Keratinocyte (primary cell): ENCODE measurements around the gene CCL25.

Experiments
- EZH2 ChIP-seq: IDR thresholded peaks from one replicate; pipeline ENCODE4 v1.6.1; 2012; ENCODE audit warnings: inconsistent platforms, mild to moderate bottlenecking, low read length, moderate library complexity
- TF ChIP-seq, protein P1 (sequence below), 3 experiments: IDR thresholded peaks in 1 of 3; conservative IDR thresholded peaks in 1 of 3; optimal IDR thresholded peaks in 1 of 3; 2 replicates in 2 of 3; 3 replicates in 1 of 3; pipeline versions ENCODE3 to v1.5.1; 2011; ENCODE audit warnings: low read length in 3 of 3, mild to moderate bottlenecking in 3 of 3, moderate library complexity in 2 of 3, control low read depth in 1 of 3, inconsistent platforms in 1 of 3; ENCODE audit not compliant: insufficient read depth in 2 of 3; ENCODE audit errors: extremely low read depth in 1 of 3

DNA sequence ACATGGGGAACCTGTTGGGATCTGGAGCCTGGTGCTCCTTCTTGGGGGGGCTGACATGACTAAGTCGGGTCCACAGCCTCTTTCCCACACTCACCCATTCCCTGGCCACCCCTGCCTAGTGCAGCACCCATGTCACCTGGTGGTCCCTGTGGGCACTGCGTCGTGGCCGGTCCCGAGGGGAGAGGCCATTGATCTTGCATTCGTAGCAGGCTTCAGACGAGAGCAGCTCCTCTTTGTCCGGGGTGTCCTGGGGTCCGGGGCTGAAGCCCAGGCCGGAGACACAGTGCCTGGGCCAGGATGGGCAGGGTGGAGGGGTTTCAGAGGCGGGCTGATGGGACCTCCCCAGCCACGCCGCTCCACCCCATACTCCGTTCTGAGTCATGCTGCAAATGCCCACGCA lies 19.4 kb downstream of the CCL25 start:
- TF ChIP-seq, protein P1, sequence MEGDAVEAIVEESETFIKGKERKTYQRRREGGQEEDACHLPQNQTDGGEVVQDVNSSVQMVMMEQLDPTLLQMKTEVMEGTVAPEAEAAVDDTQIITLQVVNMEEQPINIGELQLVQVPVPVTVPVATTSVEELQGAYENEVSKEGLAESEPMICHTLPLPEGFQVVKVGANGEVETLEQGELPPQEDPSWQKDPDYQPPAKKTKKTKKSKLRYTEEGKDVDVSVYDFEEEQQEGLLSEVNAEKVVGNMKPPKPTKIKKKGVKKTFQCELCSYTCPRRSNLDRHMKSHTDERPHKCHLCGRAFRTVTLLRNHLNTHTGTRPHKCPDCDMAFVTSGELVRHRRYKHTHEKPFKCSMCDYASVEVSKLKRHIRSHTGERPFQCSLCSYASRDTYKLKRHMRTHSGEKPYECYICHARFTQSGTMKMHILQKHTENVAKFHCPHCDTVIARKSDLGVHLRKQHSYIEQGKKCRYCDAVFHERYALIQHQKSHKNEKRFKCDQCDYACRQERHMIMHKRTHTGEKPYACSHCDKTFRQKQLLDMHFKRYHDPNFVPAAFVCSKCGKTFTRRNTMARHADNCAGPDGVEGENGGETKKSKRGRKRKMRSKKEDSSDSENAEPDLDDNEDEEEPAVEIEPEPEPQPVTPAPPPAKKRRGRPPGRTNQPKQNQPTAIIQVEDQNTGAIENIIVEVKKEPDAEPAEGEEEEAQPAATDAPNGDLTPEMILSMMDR (optimal IDR thresholded peaks at IDR 0.05 in 1 of 3, IDR thresholded peaks at IDR 0.05 in 1 of 3, conservative IDR thresholded peaks at IDR 0.05 in 1 of 3; ENCODE audit: extremely low read depth in 1 of 3, insufficient read depth in 2 of 3, low read length in 3 of 3): no peak
- no peak for TF ChIP-seq EZH2
